Liver (tissue), 9 donors: ENCODE measurements around the gene TMEM135. TPM values are rescaled to one million over a fixed set of nuclear protein-coding genes. Genes with fewer than 3 reads are reported as not detected.

Source experiments
- DNase-seq: peaks from one replicate; pipeline ENCODE4 v3.0.0-alpha.2; 2017; ENCODE audit warnings: low spot score
- H3K27ac ChIP-seq, 2 donors: one replicate each; pipeline ENCODE4 v1.7.0; 2013; ENCODE audit warnings: inconsistent platforms in 2 of 2, low read length in 2 of 2, control low read depth in 1 of 2, low read depth in 1 of 2, mild to moderate bottlenecking in 1 of 2
- H3K27me3 ChIP-seq, 4 donors: one replicate each; pipeline versions ENCODE4 v1.6.1 to v1.7.0; 2013; ENCODE audit warnings: low read length in 3 of 4, inconsistent platforms in 1 of 4, mild to moderate bottlenecking in 1 of 4, moderate library complexity in 1 of 4; ENCODE audit not compliant: control insufficient read depth in 4 of 4, insufficient read depth in 4 of 4
- H3K36me3 ChIP-seq, 4 donors: one replicate each; pipeline versions ENCODE4 v1.6.1 to v1.7.0; 2013; ENCODE audit warnings: low read length in 3 of 4, mild to moderate bottlenecking in 3 of 4, low read depth in 1 of 4, moderate library complexity in 1 of 4; ENCODE audit not compliant: control insufficient read depth in 4 of 4, insufficient read depth in 3 of 4
- H3K4me1 ChIP-seq, 4 donors: one replicate each; pipeline versions ENCODE4 v1.6.1 to v1.7.0; 2013; ENCODE audit warnings: low read length in 3 of 4, mild to moderate bottlenecking in 3 of 4, moderate library complexity in 1 of 4; ENCODE audit not compliant: control insufficient read depth in 4 of 4, insufficient read depth in 4 of 4
- H3K4me3 ChIP-seq, 3 donors: one replicate each; pipeline versions ENCODE4 v1.6.1 to v1.7.0; 2013; ENCODE audit warnings: low read length in 3 of 3, control low read depth in 1 of 3, low read depth in 1 of 3, mild to moderate bottlenecking in 1 of 3
- H3K9ac ChIP-seq, 2 donors: one replicate each; pipeline ENCODE4 v1.7.0; 2013; ENCODE audit warnings: low read length in 2 of 2, mild to moderate bottlenecking in 2 of 2, moderate library complexity in 2 of 2, control low read depth in 1 of 2, low read depth in 1 of 2
- H3K9me3 ChIP-seq, 4 donors: one replicate each; pipeline versions ENCODE4 v1.6.1 to v1.7.0; 2013; ENCODE audit warnings: low read length in 3 of 4; ENCODE audit not compliant: control insufficient read depth in 4 of 4
- EGR1 ChIP-seq, 2 donors: IDR thresholded peaks; 2 replicates each; pipeline ENCODE4 v1.6.1; 2016 to 2018; ENCODE audit warnings: antibody characterized with exemption in 2 of 2, low read depth in 2 of 2
- FOXA1 ChIP-seq: IDR thresholded peaks from 2 replicates; pipeline ENCODE4 v1.6.1; 2016; ENCODE audit warnings: antibody characterized with exemption
- FOXA2 ChIP-seq: IDR thresholded peaks from 2 replicates; pipeline ENCODE4 v1.6.1; 2016; ENCODE audit warnings: antibody characterized with exemption
- GABPA ChIP-seq, 2 donors: IDR thresholded peaks in 1 of 2; conservative IDR thresholded peaks in 1 of 2; 2 replicates each; pipeline ENCODE4 v1.6.1; 2016; ENCODE audit warnings: antibody characterized with exemption in 2 of 2, mild to moderate bottlenecking in 1 of 2, moderate library complexity in 1 of 2
- HNF4A ChIP-seq, 2 donors: conservative IDR thresholded peaks; 2 replicates each; pipeline ENCODE4 v1.6.1; 2016; ENCODE audit warnings: antibody characterized with exemption in 2 of 2, mild to moderate bottlenecking in 2 of 2
- HNF4G ChIP-seq: IDR thresholded peaks from 2 replicates; pipeline ENCODE4 v1.6.1; 2016; ENCODE audit warnings: antibody characterized with exemption
- JUND ChIP-seq, 2 donors: IDR thresholded peaks; 2 replicates each; pipeline ENCODE4 v1.6.1; 2016; ENCODE audit warnings: antibody characterized with exemption in 2 of 2
- NR2F2 ChIP-seq: IDR thresholded peaks from 2 replicates; pipeline ENCODE4 v1.6.1; 2016; ENCODE audit warnings: antibody characterized with exemption
- RAD21 ChIP-seq, 2 donors: IDR thresholded peaks; 2 replicates each; pipeline ENCODE4 v1.6.1; 2016; ENCODE audit warnings: antibody characterized with exemption in 2 of 2, mild to moderate bottlenecking in 2 of 2
- RXRA ChIP-seq, 2 donors: IDR thresholded peaks; 2 replicates each; pipeline ENCODE4 v1.6.1; 2017 to 2018; ENCODE audit warnings: antibody characterized with exemption in 2 of 2, mild to moderate bottlenecking in 1 of 2
- SP1 ChIP-seq: IDR thresholded peaks from 2 replicates; pipeline ENCODE4 v1.6.1; 2018; ENCODE audit warnings: antibody characterized with exemption, mild to moderate bottlenecking
- TAF1 ChIP-seq: conservative IDR thresholded peaks from 2 replicates; pipeline ENCODE4 v1.6.1; 2016; ENCODE audit warnings: antibody characterized with exemption, mild to moderate bottlenecking
- YY1 ChIP-seq: IDR thresholded peaks from 2 replicates; pipeline ENCODE4 v1.6.1; 2016; ENCODE audit warnings: antibody characterized with exemption, mild to moderate bottlenecking
- WGBS: extraction: QIAGEN DNeasy Blood & Tissue Kit; methylation state at CpG from one replicate; pipeline ENCODE4 v1.1.7; 2013; 5-methylcytosine and 5-hydroxymethylcytosine counted together
- polyA plus RNA-seq, 2 donors: library from polyadenylated mRNA; stranded (reverse) in 1 of 2; unstranded in 1 of 2; fragments of 200-250 nt in 1 of 2; fragments of >200 nt in 1 of 2; fragmentation: Nextera tagmentation in 1 of 2; extraction: Ambion mirVana in 1 of 2; gene quantifications; one replicate each; pipeline versions ENCODE4 v1.2.1 to v1.2.3, GENCODE V29; 2013 to 2015
- total RNA-seq, 2 donors: library from RNA; depleted of rRNA; stranded (reverse); fragments of >200 nt; gene quantifications; one replicate each; pipeline ENCODE4 v1.2.3, GENCODE V29; 2014
- TF ChIP-seq, protein P1 (sequence below): IDR thresholded peaks from 2 replicates; pipeline ENCODE4 v1.6.1; 2016; ENCODE audit warnings: antibody characterized with exemption
- TF ChIP-seq, protein P2 (sequence below): IDR thresholded peaks from 2 replicates; pipeline ENCODE4 v1.6.1; 2016; ENCODE audit warnings: antibody characterized with exemption
- TF ChIP-seq, protein P3 (sequence below): fragments of 150-350 bp; IDR thresholded peaks from 2 replicates; pipeline ENCODE4 v1.5.1; 2017; ENCODE audit warnings: improper control_type of control experiment, low read depth, low read length; ENCODE audit not compliant: missing input control
- TF ChIP-seq, protein P4 (sequence below): IDR thresholded peaks from 2 replicates; pipeline ENCODE4 v1.6.1; 2016; ENCODE audit warnings: antibody characterized with exemption
- TF ChIP-seq, protein P5 (sequence below): IDR thresholded peaks from 2 replicates; pipeline ENCODE4 v1.6.1; 2016; ENCODE audit warnings: antibody characterized with exemption, mild to moderate bottlenecking
- donor health status: healthy.
- donor health status: healthy.
- donor health status: healthy.
- donor health status: healthy.
- donor health status: healthy.

TMEM135 gene
- total and polyA plus RNA-seq, 4 donors: 10.0 to 38.9 (median 23.5) TPM

DNA sequence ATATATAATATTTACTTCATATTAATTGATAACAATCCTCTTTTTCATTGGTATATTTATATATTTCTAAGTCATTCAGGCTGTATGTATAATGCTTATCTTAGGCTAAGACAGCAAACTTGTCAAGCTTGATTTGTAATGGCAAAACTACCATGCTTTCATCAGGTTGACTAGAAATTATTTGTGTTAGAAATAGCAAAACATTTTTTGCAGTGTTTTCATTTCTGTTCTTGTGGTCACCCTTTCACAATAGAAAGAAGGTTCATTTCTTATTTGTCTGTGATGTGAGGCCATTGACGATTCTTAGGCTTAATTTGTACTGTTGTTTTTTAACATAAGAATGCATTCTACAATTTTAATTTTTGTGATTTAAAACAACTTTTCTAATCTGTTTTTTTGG lies 197.6 kb downstream of the TMEM135 start:
- DNase-seq: no peak
- Histone ChIP-seq H3K27me3 (no peaks in the 10 kb centered on the region), H3K4me1 (no peaks in the 10 kb centered on the region), H3K9ac (no peak overlapping the region), H3K4me3 (no peak overlapping the region), H3K9me3 (peaks cover 0 to 3% (median 2%) of the 10 kb centered on the region in 4 donors), H3K27ac (no peak overlapping the region), H3K36me3 (no peaks in the 10 kb centered on the region)
- TF ChIP-seq, protein P1, sequence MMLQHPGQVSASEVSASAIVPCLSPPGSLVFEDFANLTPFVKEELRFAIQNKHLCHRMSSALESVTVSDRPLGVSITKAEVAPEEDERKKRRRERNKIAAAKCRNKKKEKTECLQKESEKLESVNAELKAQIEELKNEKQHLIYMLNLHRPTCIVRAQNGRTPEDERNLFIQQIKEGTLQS: no peak
- TF ChIP-seq NR2F2 (no peak), EGR1 (IDR thresholded peaks at IDR 0.05; ENCODE audit: low read depth in 2 of 2) (no peak), TAF1 (no peak), RAD21 (IDR thresholded peaks at IDR 0.05) (no peak), JUND (IDR thresholded peaks at IDR 0.05) (no peak), RXRA (IDR thresholded peaks at IDR 0.05) (no peak), GABPA (IDR thresholded peaks at IDR 0.05 in 1 of 2, conservative IDR thresholded peaks at IDR 0.05 in 1 of 2) (no peak), SP1 (no peak), FOXA2 (no peak), HNF4G (no peak), YY1 (no peak), HNF4A (conservative IDR thresholded peaks at IDR 0.05) (no peak), FOXA1 (no peak)
- TF ChIP-seq, protein P2, sequence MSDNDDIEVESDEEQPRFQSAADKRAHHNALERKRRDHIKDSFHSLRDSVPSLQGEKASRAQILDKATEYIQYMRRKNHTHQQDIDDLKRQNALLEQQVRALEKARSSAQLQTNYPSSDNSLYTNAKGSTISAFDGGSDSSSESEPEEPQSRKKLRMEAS: no peak
- TF ChIP-seq, protein P3, sequence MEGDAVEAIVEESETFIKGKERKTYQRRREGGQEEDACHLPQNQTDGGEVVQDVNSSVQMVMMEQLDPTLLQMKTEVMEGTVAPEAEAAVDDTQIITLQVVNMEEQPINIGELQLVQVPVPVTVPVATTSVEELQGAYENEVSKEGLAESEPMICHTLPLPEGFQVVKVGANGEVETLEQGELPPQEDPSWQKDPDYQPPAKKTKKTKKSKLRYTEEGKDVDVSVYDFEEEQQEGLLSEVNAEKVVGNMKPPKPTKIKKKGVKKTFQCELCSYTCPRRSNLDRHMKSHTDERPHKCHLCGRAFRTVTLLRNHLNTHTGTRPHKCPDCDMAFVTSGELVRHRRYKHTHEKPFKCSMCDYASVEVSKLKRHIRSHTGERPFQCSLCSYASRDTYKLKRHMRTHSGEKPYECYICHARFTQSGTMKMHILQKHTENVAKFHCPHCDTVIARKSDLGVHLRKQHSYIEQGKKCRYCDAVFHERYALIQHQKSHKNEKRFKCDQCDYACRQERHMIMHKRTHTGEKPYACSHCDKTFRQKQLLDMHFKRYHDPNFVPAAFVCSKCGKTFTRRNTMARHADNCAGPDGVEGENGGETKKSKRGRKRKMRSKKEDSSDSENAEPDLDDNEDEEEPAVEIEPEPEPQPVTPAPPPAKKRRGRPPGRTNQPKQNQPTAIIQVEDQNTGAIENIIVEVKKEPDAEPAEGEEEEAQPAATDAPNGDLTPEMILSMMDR: no peak
- TF ChIP-seq, protein P4, sequence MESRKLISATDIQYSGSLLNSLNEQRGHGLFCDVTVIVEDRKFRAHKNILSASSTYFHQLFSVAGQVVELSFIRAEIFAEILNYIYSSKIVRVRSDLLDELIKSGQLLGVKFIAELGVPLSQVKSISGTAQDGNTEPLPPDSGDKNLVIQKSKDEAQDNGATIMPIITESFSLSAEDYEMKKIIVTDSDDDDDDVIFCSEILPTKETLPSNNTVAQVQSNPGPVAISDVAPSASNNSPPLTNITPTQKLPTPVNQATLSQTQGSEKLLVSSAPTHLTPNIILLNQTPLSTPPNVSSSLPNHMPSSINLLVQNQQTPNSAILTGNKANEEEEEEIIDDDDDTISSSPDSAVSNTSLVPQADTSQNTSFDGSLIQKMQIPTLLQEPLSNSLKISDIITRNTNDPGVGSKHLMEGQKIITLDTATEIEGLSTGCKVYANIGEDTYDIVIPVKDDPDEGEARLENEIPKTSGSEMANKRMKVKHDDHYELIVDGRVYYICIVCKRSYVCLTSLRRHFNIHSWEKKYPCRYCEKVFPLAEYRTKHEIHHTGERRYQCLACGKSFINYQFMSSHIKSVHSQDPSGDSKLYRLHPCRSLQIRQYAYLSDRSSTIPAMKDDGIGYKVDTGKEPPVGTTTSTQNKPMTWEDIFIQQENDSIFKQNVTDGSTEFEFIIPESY: no peak
- TF ChIP-seq, protein P5, sequence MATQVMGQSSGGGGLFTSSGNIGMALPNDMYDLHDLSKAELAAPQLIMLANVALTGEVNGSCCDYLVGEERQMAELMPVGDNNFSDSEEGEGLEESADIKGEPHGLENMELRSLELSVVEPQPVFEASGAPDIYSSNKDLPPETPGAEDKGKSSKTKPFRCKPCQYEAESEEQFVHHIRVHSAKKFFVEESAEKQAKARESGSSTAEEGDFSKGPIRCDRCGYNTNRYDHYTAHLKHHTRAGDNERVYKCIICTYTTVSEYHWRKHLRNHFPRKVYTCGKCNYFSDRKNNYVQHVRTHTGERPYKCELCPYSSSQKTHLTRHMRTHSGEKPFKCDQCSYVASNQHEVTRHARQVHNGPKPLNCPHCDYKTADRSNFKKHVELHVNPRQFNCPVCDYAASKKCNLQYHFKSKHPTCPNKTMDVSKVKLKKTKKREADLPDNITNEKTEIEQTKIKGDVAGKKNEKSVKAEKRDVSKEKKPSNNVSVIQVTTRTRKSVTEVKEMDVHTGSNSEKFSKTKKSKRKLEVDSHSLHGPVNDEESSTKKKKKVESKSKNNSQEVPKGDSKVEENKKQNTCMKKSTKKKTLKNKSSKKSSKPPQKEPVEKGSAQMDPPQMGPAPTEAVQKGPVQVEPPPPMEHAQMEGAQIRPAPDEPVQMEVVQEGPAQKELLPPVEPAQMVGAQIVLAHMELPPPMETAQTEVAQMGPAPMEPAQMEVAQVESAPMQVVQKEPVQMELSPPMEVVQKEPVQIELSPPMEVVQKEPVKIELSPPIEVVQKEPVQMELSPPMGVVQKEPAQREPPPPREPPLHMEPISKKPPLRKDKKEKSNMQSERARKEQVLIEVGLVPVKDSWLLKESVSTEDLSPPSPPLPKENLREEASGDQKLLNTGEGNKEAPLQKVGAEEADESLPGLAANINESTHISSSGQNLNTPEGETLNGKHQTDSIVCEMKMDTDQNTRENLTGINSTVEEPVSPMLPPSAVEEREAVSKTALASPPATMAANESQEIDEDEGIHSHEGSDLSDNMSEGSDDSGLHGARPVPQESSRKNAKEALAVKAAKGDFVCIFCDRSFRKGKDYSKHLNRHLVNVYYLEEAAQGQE: no peak
- WGBS: 88% methylated on average over 1 of the region's 1 CpG
